ENCODE results near the gene SEZ6L2. TPM values are rescaled to one million over a fixed set of nuclear protein-coding genes. Genes with fewer than 3 reads are reported as not detected.

Gene SEZ6L2
- total RNA-seq, 4 donors from 2014 or later: 0.20 to 1.7 (median 0.56) TPM

GRCh38 chr16:29826342-29826695, 73.0 kb downstream of the SEZ6L2 start:
- no peak for ATAC-seq
- no peak overlapping the region for H3K4me3 ChIP-seq
- TF ChIP-seq POLR2A (IDR thresholded peaks at IDR 0.05) (no peak), CTCF (IDR thresholded peaks at IDR 0.05 in 4 of 5, conservative IDR thresholded peaks at IDR 0.05 in 1 of 5) (no peak)
- peaks cover 0 to 8% of the 10 kb centered on the region in 2 donors for H3K36me3 ChIP-seq
- DNase-seq: no peak
- intact Hi-C loops (cut with DNase I; ENCODE audit: low total_unique reads) (no loop called here), in situ Hi-C loops (cut with MboI; ENCODE audit: low sequenced_read_pairs in 4 of 4) (no loop called here)
- H3K27me3 ChIP-seq: no peaks in the 10 kb centered on the region
- H3K4me1 ChIP-seq: peaks cover 40 to 43% of the 10 kb centered on the region in 2 donors
- H3K27ac ChIP-seq: peak overlapping the region in 3 of 4 donors; percentile 36 to 70 (median 63)
- no peaks in the 10 kb centered on the region for H3K9me3 ChIP-seq

- Histone ChIP-seq H3K4me1 (peaks cover 48 to 52% of the 10 kb centered on the region in 2 donors), H3K27ac (peak overlapping the region; percentile 63 to 71 (median 68)), H3K36me3 (no peaks in the 10 kb centered on the region), H3K4me3 (peak overlapping the region in 1 of 4 donors; percentile 5), H3K9me3 (no peaks in the 10 kb centered on the region), H3K27me3 (no peaks in the 10 kb centered on the region)
- TF ChIP-seq POLR2A (IDR thresholded peaks at IDR 0.05) (no peak), CTCF (IDR thresholded peaks at IDR 0.05 in 4 of 5, conservative IDR thresholded peaks at IDR 0.05 in 1 of 5) (no peak)
- intact Hi-C loops (cut with DNase I; ENCODE audit: low total_unique reads): no loop called here
- no peak for DNase-seq
- ATAC-seq: peak in 1 of 2 donors; percentile 31
- in situ Hi-C loops (cut with MboI; ENCODE audit: low sequenced_read_pairs in 4 of 4): no loop called here
These were observed 74.0 kb downstream of the SEZ6L2 start for GRCh38 chr16:29825145-29826044.

- Histone ChIP-seq H3K36me3 (peaks cover 0 to under 1% of the 10 kb centered on the region in 2 donors), H3K4me1 (peaks cover 55 to 60% of the 10 kb centered on the region in 2 donors), H3K27me3 (no peaks in the 10 kb centered on the region), H3K27ac (peak overlapping the region; percentile 63 to 71 (median 68)), H3K4me3 (peak overlapping the region in 1 of 4 donors; percentile 5), H3K9me3 (no peaks in the 10 kb centered on the region)
- TF ChIP-seq CTCF (IDR thresholded peaks at IDR 0.05 in 4 of 5, conservative IDR thresholded peaks at IDR 0.05 in 1 of 5) (no peak), POLR2A (IDR thresholded peaks at IDR 0.05) (no peak)
- intact Hi-C loops (cut with DNase I; ENCODE audit: low total_unique reads): no loop called here
- in situ Hi-C loops (cut with MboI; ENCODE audit: low sequenced_read_pairs in 4 of 4): no loop called here
- no peak for DNase-seq
- no peak for ATAC-seq
These were observed 74.7 kb downstream of the SEZ6L2 start for GRCh38 chr16:29824589-29825144.

GRCh38 chr16:29821643-29822115, 77.7 kb downstream of the SEZ6L2 start:
- TF ChIP-seq CTCF (IDR thresholded peaks at IDR 0.05 in 4 of 5, conservative IDR thresholded peaks at IDR 0.05 in 1 of 5) (no peak), POLR2A (IDR thresholded peaks at IDR 0.05) (no peak)
- H3K4me1 ChIP-seq: peaks cover 76% of the 10 kb centered on the region in 2 donors
- no peaks in the 10 kb centered on the region for H3K27me3 ChIP-seq
- H3K9me3 ChIP-seq: no peaks in the 10 kb centered on the region
- peak in 1 of 2 donors; percentile 29 for ATAC-seq
- H3K36me3 ChIP-seq: peaks cover 0 to 14% of the 10 kb centered on the region in 2 donors
- intact Hi-C loops (cut with DNase I; ENCODE audit: low total_unique reads): loop anchor here (2.0 kb wide), 1 partner anchor 17 kb away; no protein-coding TSS in a partner anchor
- peak overlapping the region; percentile 61 to 76 (median 72) for H3K4me3 ChIP-seq
- DNase-seq: no peak
- H3K27ac ChIP-seq: peak overlapping the region; percentile 80 to 85 (median 84)
- in situ Hi-C loops (cut with MboI; ENCODE audit: low sequenced_read_pairs in 4 of 4): no loop called here

Other genes starting within 250 kb of the SEZ6L2 start
- gene SPN, start 236.3 kb downstream of the SEZ6L2 start, total RNA-seq: under 1 TPM in 3 of 4 donors, not detected in 1; 0.12 to 0.88 (median 0.84) TPM
- 1 to 10 TPM in 2 of 4 donors, under 1 TPM in 2; 0.78 to 2.5 (median 1.5) TPM for gene QPRT, start 220.4 kb downstream of the SEZ6L2 start, total RNA-seq
- gene C16orf54, start 153.6 kb downstream of the SEZ6L2 start, total RNA-seq: under 1 TPM in 2 of 4 donors, not detected in 2; 0.26 to 0.31 TPM
- gene ZG16, start 121.3 kb downstream of the SEZ6L2 start, total RNA-seq: 1 to 10 TPM in 1 of 4 donors, not detected in 3; 1.7 TPM
- 10 to 100 TPM in 3 of 4 donors, 1 to 10 TPM in 1; 9.0 to 13.9 (median 12.8) TPM for gene KIF22, start 108.8 kb downstream of the SEZ6L2 start, total RNA-seq
- 100 to 1,000 TPM in 2 of 4 donors, 10 to 100 TPM in 2; 68.7 to 145 (median 96.4) TPM for gene MAZ, start 93.0 kb downstream of the SEZ6L2 start, total RNA-seq
- gene PRRT2, start 87.4 kb downstream of the SEZ6L2 start, total RNA-seq: 1 to 10 TPM in 1 of 4 donors, not detected in 3; 3.5 TPM
- gene PAGR1, start 83.4 kb downstream of the SEZ6L2 start, total RNA-seq: 10 to 100 TPM; 15.5 to 29.2 (median 21.7) TPM
- 10 to 100 TPM; 40.3 to 77.5 (median 47.6) TPM for gene MVP, start 79.1 kb downstream of the SEZ6L2 start, total RNA-seq
- gene CDIPT, start 36.3 kb downstream of the SEZ6L2 start, total RNA-seq: 10 to 100 TPM; 35.5 to 71.8 (median 55.7) TPM
- not detected for gene ASPHD1, start 938 bp upstream of the SEZ6L2 start, total RNA-seq
- gene KCTD13, start 26.7 kb upstream of the SEZ6L2 start, total RNA-seq: 1 to 10 TPM; 3.7 to 8.6 (median 6.3) TPM
- gene TMEM219, start 62.5 kb upstream of the SEZ6L2 start, total RNA-seq: 100 to 1,000 TPM in 1 of 4 donors, 10 to 100 TPM in 3; 48.1 to 120 (median 60.2) TPM
- 10 to 100 TPM; 15.9 to 31.0 (median 22.1) TPM for gene TAOK2, start 74.3 kb upstream of the SEZ6L2 start, total RNA-seq
- 10 to 100 TPM; 13.5 to 25.6 (median 17.2) TPM for gene HIRIP3, start 96.1 kb upstream of the SEZ6L2 start, total RNA-seq
- 10 to 100 TPM; 45.4 to 74.8 (median 55.5) TPM for gene INO80E, start 96.7 kb upstream of the SEZ6L2 start, total RNA-seq
- gene DOC2A, start 111.5 kb upstream of the SEZ6L2 start, total RNA-seq: not detected
- not detected for gene C16orf92, start 123.6 kb upstream of the SEZ6L2 start, total RNA-seq
- gene TLCD3B, start 131.7 kb upstream of the SEZ6L2 start, total RNA-seq: under 1 TPM in 1 of 4 donors, not detected in 3; 0.27 TPM
- over 10,000 TPM in 1 of 4 donors, 1,000 to 10,000 TPM in 3; 6,096 to 10,805 (median 7,093) TPM for gene ALDOA, start 166.2 kb upstream of the SEZ6L2 start, total RNA-seq
- gene PPP4C, start 176.4 kb upstream of the SEZ6L2 start, total RNA-seq: 10 to 100 TPM; 23.8 to 64.3 (median 44.7) TPM
- under 1 TPM; 0.29 to 0.92 (median 0.67) TPM for gene TBX6, start 192.4 kb upstream of the SEZ6L2 start, total RNA-seq
- 100 to 1,000 TPM in 3 of 4 donors, 10 to 100 TPM in 1; 97.2 to 197 (median 154) TPM for gene YPEL3, start 196.7 kb upstream of the SEZ6L2 start, total RNA-seq
- under 1 TPM in 2 of 4 donors, not detected in 2; 0.29 to 0.66 TPM for gene GDPD3, start 214.0 kb upstream of the SEZ6L2 start, total RNA-seq
- gene MAPK3, start 223.7 kb upstream of the SEZ6L2 start, total RNA-seq: 10 to 100 TPM; 28.6 to 48.7 (median 38.0) TPM

Data from gastrocnemius medialis (tissue), 4 donors.